ENCODE results near the gene TRIM69.

DNA sequence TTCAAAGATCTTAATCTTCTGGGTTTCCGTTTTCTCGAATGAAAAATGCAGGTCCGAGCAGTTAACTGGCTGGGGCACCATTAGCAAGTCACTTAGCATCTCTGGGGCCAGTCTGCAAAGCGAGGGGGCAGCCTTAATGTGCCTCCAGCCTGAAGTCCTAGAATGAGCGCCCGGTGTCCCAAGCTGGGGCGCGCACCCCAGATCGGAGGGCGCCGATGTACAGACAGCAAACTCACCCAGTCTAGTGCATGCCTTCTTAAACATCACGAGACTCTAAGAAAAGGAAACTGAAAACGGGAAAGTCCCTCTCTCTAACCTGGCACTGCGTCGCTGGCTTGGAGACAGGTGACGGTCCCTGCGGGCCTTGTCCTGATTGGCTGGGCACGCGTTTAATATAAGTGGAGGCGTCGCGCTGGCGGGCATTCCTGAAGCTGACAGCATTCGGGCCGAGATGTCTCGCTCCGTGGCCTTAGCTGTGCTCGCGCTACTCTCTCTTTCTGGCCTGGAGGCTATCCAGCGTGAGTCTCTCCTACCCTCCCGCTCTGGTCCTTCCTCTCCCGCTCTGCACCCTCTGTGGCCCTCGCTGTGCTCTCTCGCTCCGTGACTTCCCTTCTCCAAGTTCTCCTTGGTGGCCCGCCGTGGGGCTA is 25.1 kb upstream of the TRIM69 start, which contains the start of the genes B2M and PATL2:
- TF ChIP-seq POLR2AphosphoS5 (IDR thresholded peaks at IDR 0.05; ENCODE audit: low read depth, low read length), result peak; percentile 100
- TF ChIP-seq TAF1 (IDR thresholded peaks at IDR 0.05; ENCODE audit: borderline replicate concordance, low read depth, low read length), result peak; percentile 97
- TF ChIP-seq POLR2A (IDR thresholded peaks at IDR 0.05; ENCODE audit: low read depth, low read length), result peak; percentile 100

All from GM12892 (cell line).